Keratinocyte (primary cell): ENCODE measurements around the gene SERPIND1. TPM values are rescaled to one million over a fixed set of nuclear protein-coding genes. Genes with fewer than 3 reads are reported as not detected.

Source experiments
- DNase-seq: peaks from one replicate; pipeline ENCODE4 v3.0.0-alpha.2; 2011; ENCODE audit warnings: low read depth, missing footprints, low spot score
- FAIRE-seq: peaks from 2 replicates; lab custom pipeline; 2011; peaks lifted over from hg19 to GRCh38; lab: Jason Lieb, UNC
- H2AFZ ChIP-seq: 2 replicates; pipeline ENCODE4 v1.6.0; 2012; ENCODE audit warnings: low read length, control low read depth, inconsistent platforms; ENCODE audit not compliant: control insufficient read depth
- H3K27ac ChIP-seq: 2 replicates; pipeline ENCODE4 v1.5.1; 2011; ENCODE audit warnings: low read length; ENCODE audit not compliant: control insufficient read depth, insufficient read depth
- H3K27me3 ChIP-seq: 3 replicates; pipeline ENCODE4 v1.6.0; 2011; ENCODE audit warnings: low read length; ENCODE audit not compliant: control insufficient read depth, insufficient read depth; ENCODE audit errors: extremely low read depth
- H3K36me3 ChIP-seq, 2 experiments: 2 replicates in 1 of 2; 3 replicates in 1 of 2; pipeline ENCODE4 v1.5.1; 2011; ENCODE audit warnings: low read length in 2 of 2, mild to moderate bottlenecking in 1 of 2; ENCODE audit not compliant: control insufficient read depth in 2 of 2, insufficient read depth in 2 of 2; ENCODE audit errors: extremely low read depth in 1 of 2
- H3K4me1 ChIP-seq: 3 replicates; pipeline ENCODE4 v1.5.1; 2011; ENCODE audit warnings: low read length; ENCODE audit not compliant: control insufficient read depth, insufficient read depth; ENCODE audit errors: extremely low read depth
- H3K4me2 ChIP-seq: 3 replicates; pipeline ENCODE4 v1.6.0; 2011; ENCODE audit warnings: low read depth, low read length; ENCODE audit not compliant: control insufficient read depth, insufficient read depth; ENCODE audit errors: extremely low read depth
- H3K4me3 ChIP-seq, 3 experiments: fragments of 200-600 bp in 1 of 3; sonication (generic) in 1 of 3; 2 replicates in 2 of 3; 3 replicates in 1 of 3; pipeline ENCODE4 v1.5.1; 2011 to 2016; ENCODE audit warnings: low read length in 3 of 3, mild to moderate bottlenecking in 3 of 3, control low read depth in 2 of 3, inconsistent platforms in 1 of 3, low read depth in 1 of 3, mixed read lengths in 1 of 3, mixed run types in 1 of 3, moderate library complexity in 1 of 3; ENCODE audit not compliant: control insufficient read depth in 2 of 3, insufficient read depth in 2 of 3; ENCODE audit errors: extremely low read depth in 1 of 3
- H3K79me2 ChIP-seq: 2 replicates; pipeline ENCODE4 v1.6.0; 2012; ENCODE audit warnings: low read length; ENCODE audit not compliant: control insufficient read depth, insufficient read depth
- H3K9ac ChIP-seq: 3 replicates; pipeline ENCODE4 v1.6.0; 2011; ENCODE audit warnings: low read length; ENCODE audit not compliant: control insufficient read depth, insufficient read depth; ENCODE audit errors: extremely low read depth
- H3K9me1 ChIP-seq: 3 replicates; pipeline ENCODE4 v1.6.0; 2011; ENCODE audit warnings: low read length; ENCODE audit not compliant: control insufficient read depth, insufficient read depth; ENCODE audit errors: extremely low read depth
- H3K9me3 ChIP-seq: 2 replicates; pipeline ENCODE4 v1.5.1; 2012; ENCODE audit warnings: low read depth, low read length; ENCODE audit not compliant: control insufficient read depth
- H4K20me1 ChIP-seq: 3 replicates; pipeline ENCODE4 v1.6.0; 2011; ENCODE audit warnings: low read length; ENCODE audit not compliant: control insufficient read depth, insufficient read depth; ENCODE audit errors: extremely low read depth
- EZH2 ChIP-seq: IDR thresholded peaks from one replicate; pipeline ENCODE4 v1.6.1; 2012; ENCODE audit warnings: inconsistent platforms, mild to moderate bottlenecking, low read length, moderate library complexity
- dilution Hi-C: fragments of 300-500 bp; cut with MboI; formaldehyde crosslinking; loops from one replicate; pipeline ENCODE4 v1.7.0; 2020; ENCODE audit warnings: low sequenced_read_pairs; ENCODE audit not compliant: extremely low pct_ligation_motif_present
- polyA plus RNA-seq, 5 experiments: library from polyadenylated mRNA; depleted of rRNA in 3 of 5; stranded (reverse) in 3 of 5; stranded (forward) in 1 of 5; unstranded in 1 of 5; fragments of >200 nt; gene quantifications; 1 replicate in 1 of 5; 2 replicates in 3 of 5; 3 replicates in 1 of 5; pipeline versions ENCODE4 v1.2.1 to v1.2.3, GENCODE V29; 2011 to 2012; ENCODE audit warnings: missing spikeins in 2 of 5, low read depth in 1 of 5, low replicate concordance in 1 of 5
- TF ChIP-seq, protein P1 (sequence below), 3 experiments: IDR thresholded peaks in 1 of 3; conservative IDR thresholded peaks in 1 of 3; optimal IDR thresholded peaks in 1 of 3; 2 replicates in 2 of 3; 3 replicates in 1 of 3; pipeline versions ENCODE3 to v1.5.1; 2011; ENCODE audit warnings: low read length in 3 of 3, mild to moderate bottlenecking in 3 of 3, moderate library complexity in 2 of 3, control low read depth in 1 of 3, inconsistent platforms in 1 of 3; ENCODE audit not compliant: insufficient read depth in 2 of 3; ENCODE audit errors: extremely low read depth in 1 of 3

Gene SERPIND1
- polyA plus RNA-seq, 1 donor (not counting 4 experiments of a cell fraction or from before 2014, with no cell fraction given), result not detected

DNA sequence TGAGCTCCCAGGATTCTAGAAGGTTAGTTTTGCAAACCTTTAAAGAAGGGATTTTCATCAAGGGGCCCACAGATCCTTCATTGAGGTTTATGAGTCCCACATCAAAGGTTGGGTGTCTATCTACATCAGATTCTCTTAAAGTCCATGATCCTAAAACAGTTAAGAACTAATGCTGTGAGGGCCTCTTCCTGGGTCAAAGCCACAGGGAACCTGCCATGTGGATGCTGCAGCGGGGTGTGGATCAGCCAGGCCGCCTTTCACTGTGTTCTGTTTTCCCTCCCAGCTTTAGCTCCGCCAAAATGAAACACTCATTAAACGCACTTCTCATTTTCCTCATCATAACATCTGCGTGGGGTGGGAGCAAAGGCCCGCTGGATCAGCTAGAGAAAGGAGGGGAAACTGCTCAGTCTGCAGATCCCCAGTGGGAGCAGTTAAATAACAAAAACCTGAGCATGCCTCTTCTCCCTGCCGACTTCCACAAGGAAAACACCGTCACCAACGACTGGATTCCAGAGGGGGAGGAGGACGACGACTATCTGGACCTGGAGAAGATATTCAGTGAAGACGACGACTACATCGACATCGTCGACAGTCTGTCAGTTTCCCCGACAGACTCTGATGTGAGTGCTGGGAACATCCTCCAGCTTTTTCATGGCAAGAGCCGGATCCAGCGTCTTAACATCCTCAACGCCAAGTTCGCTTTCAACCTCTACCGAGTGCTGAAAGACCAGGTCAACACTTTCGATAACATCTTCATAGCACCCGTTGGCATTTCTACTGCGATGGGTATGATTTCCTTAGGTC lies 5.3 kb downstream of the SERPIND1 start:
- Histone ChIP-seq H3K9me3 (no peaks in the 10 kb centered on the region), H3K9me1 (no peaks in the 10 kb centered on the region), H3K27ac (no peak overlapping the region), H4K20me1 (no peaks in the 10 kb centered on the region), H2AFZ (no peak overlapping the region), H3K4me2 (no peak overlapping the region), H3K79me2 (no peaks in the 10 kb centered on the region), H3K36me3 (peaks cover 4 to 10% of the 10 kb centered on the region in 2 experiments), H3K4me3 (no peak overlapping the region), H3K9ac (no peak overlapping the region), H3K4me1 (peaks cover 12% of the 10 kb centered on the region), H3K27me3 (no peaks in the 10 kb centered on the region)
- dilution Hi-C loops, result no loop called here
- DNase-seq (no peak), FAIRE-seq (no peak)
- TF ChIP-seq, protein P1, sequence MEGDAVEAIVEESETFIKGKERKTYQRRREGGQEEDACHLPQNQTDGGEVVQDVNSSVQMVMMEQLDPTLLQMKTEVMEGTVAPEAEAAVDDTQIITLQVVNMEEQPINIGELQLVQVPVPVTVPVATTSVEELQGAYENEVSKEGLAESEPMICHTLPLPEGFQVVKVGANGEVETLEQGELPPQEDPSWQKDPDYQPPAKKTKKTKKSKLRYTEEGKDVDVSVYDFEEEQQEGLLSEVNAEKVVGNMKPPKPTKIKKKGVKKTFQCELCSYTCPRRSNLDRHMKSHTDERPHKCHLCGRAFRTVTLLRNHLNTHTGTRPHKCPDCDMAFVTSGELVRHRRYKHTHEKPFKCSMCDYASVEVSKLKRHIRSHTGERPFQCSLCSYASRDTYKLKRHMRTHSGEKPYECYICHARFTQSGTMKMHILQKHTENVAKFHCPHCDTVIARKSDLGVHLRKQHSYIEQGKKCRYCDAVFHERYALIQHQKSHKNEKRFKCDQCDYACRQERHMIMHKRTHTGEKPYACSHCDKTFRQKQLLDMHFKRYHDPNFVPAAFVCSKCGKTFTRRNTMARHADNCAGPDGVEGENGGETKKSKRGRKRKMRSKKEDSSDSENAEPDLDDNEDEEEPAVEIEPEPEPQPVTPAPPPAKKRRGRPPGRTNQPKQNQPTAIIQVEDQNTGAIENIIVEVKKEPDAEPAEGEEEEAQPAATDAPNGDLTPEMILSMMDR (optimal IDR thresholded peaks at IDR 0.05 in 1 of 3, IDR thresholded peaks at IDR 0.05 in 1 of 3, conservative IDR thresholded peaks at IDR 0.05 in 1 of 3; ENCODE audit: extremely low read depth in 1 of 3, insufficient read depth in 2 of 3, low read length in 3 of 3), result no peak
- TF ChIP-seq EZH2, result no peak

DNA sequence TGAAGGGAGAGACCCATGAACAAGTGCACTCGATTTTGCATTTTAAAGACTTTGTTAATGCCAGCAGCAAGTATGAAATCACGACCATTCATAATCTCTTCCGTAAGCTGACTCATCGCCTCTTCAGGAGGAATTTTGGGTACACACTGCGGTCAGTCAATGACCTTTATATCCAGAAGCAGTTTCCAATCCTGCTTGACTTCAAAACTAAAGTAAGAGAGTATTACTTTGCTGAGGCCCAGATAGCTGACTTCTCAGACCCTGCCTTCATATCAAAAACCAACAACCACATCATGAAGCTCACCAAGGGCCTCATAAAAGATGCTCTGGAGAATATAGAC lies 5.9 kb downstream of the SERPIND1 start:
- Histone ChIP-seq H3K4me3 (no peak overlapping the region), H3K4me1 (peaks cover 12% of the 10 kb centered on the region), H3K27ac (no peak overlapping the region), H3K4me2 (no peak overlapping the region), H3K9me1 (no peaks in the 10 kb centered on the region), H4K20me1 (no peaks in the 10 kb centered on the region), H2AFZ (no peak overlapping the region), H3K27me3 (no peaks in the 10 kb centered on the region), H3K9ac (no peak overlapping the region), H3K79me2 (no peaks in the 10 kb centered on the region), H3K9me3 (no peaks in the 10 kb centered on the region), H3K36me3 (peaks cover 4 to 10% of the 10 kb centered on the region in 2 experiments)
- FAIRE-seq (no peak), DNase-seq (no peak)
- TF ChIP-seq, protein P1 (optimal IDR thresholded peaks at IDR 0.05 in 1 of 3, IDR thresholded peaks at IDR 0.05 in 1 of 3, conservative IDR thresholded peaks at IDR 0.05 in 1 of 3; ENCODE audit: extremely low read depth in 1 of 3, insufficient read depth in 2 of 3, low read length in 3 of 3), result no peak
- TF ChIP-seq EZH2, result no peak
- dilution Hi-C loops, result no loop called here
